HL-60 (cell line): ENCODE measurements around the gene CLEC10A.

Experiments
- GABPA ChIP-seq: IDR thresholded peaks from 2 replicates; pipeline ENCODE4 v1.6.1; 2012; ENCODE audit warnings: low read depth
- POLR2AphosphoS5 ChIP-seq: IDR thresholded peaks from 2 replicates; pipeline ENCODE4 v1.6.1; 2012; ENCODE audit warnings: low read depth
- SPI1 ChIP-seq: IDR thresholded peaks from 2 replicates; pipeline ENCODE4 v1.6.1; 2012; ENCODE audit warnings: low read depth, mild to moderate bottlenecking, borderline replicate concordance
- TF ChIP-seq, protein P1 (sequence below): IDR thresholded peaks from one replicate; pipeline ENCODE4 v1.5.1; 2011; ENCODE audit warnings: low read length, control low read depth, inconsistent platforms; ENCODE audit not compliant: insufficient read depth
- TF ChIP-seq, protein P2 (sequence below): IDR thresholded peaks from 2 replicates; pipeline ENCODE4 v1.6.1; 2012; ENCODE audit warnings: low read depth; ENCODE audit not compliant: insufficient replicate concordance

GRCh38 chr17:7046127-7046724, 33.8 kb downstream of the CLEC10A start:
- TF ChIP-seq, protein P1, sequence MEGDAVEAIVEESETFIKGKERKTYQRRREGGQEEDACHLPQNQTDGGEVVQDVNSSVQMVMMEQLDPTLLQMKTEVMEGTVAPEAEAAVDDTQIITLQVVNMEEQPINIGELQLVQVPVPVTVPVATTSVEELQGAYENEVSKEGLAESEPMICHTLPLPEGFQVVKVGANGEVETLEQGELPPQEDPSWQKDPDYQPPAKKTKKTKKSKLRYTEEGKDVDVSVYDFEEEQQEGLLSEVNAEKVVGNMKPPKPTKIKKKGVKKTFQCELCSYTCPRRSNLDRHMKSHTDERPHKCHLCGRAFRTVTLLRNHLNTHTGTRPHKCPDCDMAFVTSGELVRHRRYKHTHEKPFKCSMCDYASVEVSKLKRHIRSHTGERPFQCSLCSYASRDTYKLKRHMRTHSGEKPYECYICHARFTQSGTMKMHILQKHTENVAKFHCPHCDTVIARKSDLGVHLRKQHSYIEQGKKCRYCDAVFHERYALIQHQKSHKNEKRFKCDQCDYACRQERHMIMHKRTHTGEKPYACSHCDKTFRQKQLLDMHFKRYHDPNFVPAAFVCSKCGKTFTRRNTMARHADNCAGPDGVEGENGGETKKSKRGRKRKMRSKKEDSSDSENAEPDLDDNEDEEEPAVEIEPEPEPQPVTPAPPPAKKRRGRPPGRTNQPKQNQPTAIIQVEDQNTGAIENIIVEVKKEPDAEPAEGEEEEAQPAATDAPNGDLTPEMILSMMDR, result no peak
- TF ChIP-seq GABPA (no peak), POLR2AphosphoS5 (no peak), SPI1 (no peak)
- TF ChIP-seq, protein P2, sequence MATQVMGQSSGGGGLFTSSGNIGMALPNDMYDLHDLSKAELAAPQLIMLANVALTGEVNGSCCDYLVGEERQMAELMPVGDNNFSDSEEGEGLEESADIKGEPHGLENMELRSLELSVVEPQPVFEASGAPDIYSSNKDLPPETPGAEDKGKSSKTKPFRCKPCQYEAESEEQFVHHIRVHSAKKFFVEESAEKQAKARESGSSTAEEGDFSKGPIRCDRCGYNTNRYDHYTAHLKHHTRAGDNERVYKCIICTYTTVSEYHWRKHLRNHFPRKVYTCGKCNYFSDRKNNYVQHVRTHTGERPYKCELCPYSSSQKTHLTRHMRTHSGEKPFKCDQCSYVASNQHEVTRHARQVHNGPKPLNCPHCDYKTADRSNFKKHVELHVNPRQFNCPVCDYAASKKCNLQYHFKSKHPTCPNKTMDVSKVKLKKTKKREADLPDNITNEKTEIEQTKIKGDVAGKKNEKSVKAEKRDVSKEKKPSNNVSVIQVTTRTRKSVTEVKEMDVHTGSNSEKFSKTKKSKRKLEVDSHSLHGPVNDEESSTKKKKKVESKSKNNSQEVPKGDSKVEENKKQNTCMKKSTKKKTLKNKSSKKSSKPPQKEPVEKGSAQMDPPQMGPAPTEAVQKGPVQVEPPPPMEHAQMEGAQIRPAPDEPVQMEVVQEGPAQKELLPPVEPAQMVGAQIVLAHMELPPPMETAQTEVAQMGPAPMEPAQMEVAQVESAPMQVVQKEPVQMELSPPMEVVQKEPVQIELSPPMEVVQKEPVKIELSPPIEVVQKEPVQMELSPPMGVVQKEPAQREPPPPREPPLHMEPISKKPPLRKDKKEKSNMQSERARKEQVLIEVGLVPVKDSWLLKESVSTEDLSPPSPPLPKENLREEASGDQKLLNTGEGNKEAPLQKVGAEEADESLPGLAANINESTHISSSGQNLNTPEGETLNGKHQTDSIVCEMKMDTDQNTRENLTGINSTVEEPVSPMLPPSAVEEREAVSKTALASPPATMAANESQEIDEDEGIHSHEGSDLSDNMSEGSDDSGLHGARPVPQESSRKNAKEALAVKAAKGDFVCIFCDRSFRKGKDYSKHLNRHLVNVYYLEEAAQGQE, result no peak
